ENCODE data around the gene SMYD3. TPM values are rescaled to one million over a fixed set of nuclear protein-coding genes. Genes with fewer than 3 reads are reported as not detected.

SMYD3 gene
- total and polyA plus RNA-seq, 9 of the 15 experiments (the other 6 are each of a cell fraction or from before 2014, with no cell fraction given), result 128 to 440 (median 197) TPM

- Histone ChIP-seq H3K9me1 (ENCODE audit: control insufficient read depth, insufficient read depth, low read length) (no peaks in the 10 kb centered on the region), H3K4me2 (ENCODE audit: insufficient read depth, low read length) (no peak overlapping the region), H3K4me3 (no peak overlapping the region), H3K27me3 (ENCODE audit: control insufficient read depth in 2 of 2, insufficient read depth in 2 of 2, low read length in 2 of 2) (no peaks in the 10 kb centered on the region), H2AFZ (ENCODE audit: low read depth, low read length) (no peak overlapping the region), H3K36me3 (ENCODE audit: control insufficient read depth, insufficient read depth, low read length) (peaks cover 79% of the 10 kb centered on the region), H3K79me2 (ENCODE audit: control insufficient read depth, insufficient read depth, low read length) (no peaks in the 10 kb centered on the region), H4K20me1 (replicated peaks; ENCODE audit: control insufficient read depth, insufficient read depth, low read length) (no peaks in the 10 kb centered on the region; the same call in 1 of the 2 replicates), H3K9ac (ENCODE audit: insufficient read depth in 1 of 2, low read depth in 2 of 2, low read length in 2 of 2) (no peak overlapping the region), H3K27ac (ENCODE audit: extremely low read depth, low read depth, low read length) (no peak overlapping the region), H3K4me1 (replicated peaks in 1 of 2; ENCODE audit: control insufficient read depth in 2 of 2, insufficient read depth in 2 of 2, low read length in 2 of 2) (no peaks in the 10 kb centered on the region), H3K9me3 (replicated peaks; ENCODE audit: control insufficient read depth, insufficient read depth, low read depth, low read length) (no peaks in the 10 kb centered on the region)
- DNase-seq (ENCODE audit: extremely low read depth in 1 of 4, low spot score in 3 of 4) (no peak), FAIRE-seq (no peak), ATAC-seq (no peak)
- in situ Hi-C loops (cut with MboI) (no loop called here), intact Hi-C loops (cut with micrococcal nuclease) (no loop called here)
- BruUV-seq (replicated peaks), result no TSS peak
- POLR2A ChIA-PET, result no interaction called here
- CTCF ChIA-PET (ENCODE audit: low intra/inter-chr PET ratio), result no interaction called here
- WGBS (ENCODE audit: insufficient coverage, low coverage, missing lambda C conversion rate), result 90% methylated on average over 5 of the region's 5 CpGs
- TF ChIP-seq ZNF407 (IDR thresholded peaks at IDR 0.05; ENCODE audit: low read depth) (no peak), IFI16 (CRISPR knock-in tag; IDR thresholded peaks at IDR 0.05) (no peak), MCM3 (IDR thresholded peaks at IDR 0.05) (no peak), ZNF785 (CRISPR knock-in tag; IDR thresholded peaks at IDR 0.05) (no peak), ZSCAN29 (IDR thresholded peaks at IDR 0.05) (no peak), NCOR1 (IDR thresholded peaks at IDR 0.05) (no peak), ZKSCAN3 (CRISPR knock-in tag; IDR thresholded peaks at IDR 0.05) (no peak), TCF15 (CRISPR knock-in tag; IDR thresholded peaks at IDR 0.05) (no peak), KDM1A (IDR thresholded peaks at IDR 0.05) (no peak), HES1 (IDR thresholded peaks at IDR 0.05; ENCODE audit: low read depth) (no peak), SPI1 (IDR thresholded peaks at IDR 0.05; ENCODE audit: borderline replicate concordance, low read depth, low read length) (no peak)
- TF ChIP-seq, protein P1, sequence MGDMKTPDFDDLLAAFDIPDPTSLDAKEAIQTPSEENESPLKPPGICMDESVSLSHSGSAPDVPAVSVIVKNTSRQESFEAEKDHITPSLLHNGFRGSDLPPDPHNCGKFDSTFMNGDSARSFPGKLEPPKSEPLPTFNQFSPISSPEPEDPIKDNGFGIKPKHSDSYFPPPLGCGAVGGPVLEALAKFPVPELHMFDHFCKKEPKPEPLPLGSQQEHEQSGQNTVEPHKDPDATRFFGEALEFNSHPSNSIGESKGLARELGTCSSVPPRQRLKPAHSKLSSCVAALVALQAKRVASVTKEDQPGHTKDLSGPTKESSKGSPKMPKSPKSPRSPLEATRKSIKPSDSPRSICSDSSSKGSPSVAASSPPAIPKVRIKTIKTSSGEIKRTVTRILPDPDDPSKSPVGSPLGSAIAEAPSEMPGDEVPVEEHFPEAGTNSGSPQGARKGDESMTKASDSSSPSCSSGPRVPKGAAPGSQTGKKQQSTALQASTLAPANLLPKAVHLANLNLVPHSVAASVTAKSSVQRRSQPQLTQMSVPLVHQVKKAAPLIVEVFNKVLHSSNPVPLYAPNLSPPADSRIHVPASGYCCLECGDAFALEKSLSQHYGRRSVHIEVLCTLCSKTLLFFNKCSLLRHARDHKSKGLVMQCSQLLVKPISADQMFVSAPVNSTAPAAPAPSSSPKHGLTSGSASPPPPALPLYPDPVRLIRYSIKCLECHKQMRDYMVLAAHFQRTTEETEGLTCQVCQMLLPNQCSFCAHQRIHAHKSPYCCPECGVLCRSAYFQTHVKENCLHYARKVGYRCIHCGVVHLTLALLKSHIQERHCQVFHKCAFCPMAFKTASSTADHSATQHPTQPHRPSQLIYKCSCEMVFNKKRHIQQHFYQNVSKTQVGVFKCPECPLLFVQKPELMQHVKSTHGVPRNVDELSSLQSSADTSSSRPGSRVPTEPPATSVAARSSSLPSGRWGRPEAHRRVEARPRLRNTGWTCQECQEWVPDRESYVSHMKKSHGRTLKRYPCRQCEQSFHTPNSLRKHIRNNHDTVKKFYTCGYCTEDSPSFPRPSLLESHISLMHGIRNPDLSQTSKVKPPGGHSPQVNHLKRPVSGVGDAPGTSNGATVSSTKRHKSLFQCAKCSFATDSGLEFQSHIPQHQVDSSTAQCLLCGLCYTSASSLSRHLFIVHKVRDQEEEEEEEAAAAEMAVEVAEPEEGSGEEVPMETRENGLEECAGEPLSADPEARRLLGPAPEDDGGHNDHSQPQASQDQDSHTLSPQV (IDR thresholded peaks at IDR 0.05), result no peak
Observed at GRCh38 chr1:245834002-245834401, 673.1 kb downstream of the SMYD3 start.

Measured in K562 (cell line).